K562 treated with DMSO at 1 percent for 4 hours (cell line): Measurements from ENCODE around the gene RGL2. TPM values are rescaled to one million over a fixed set of nuclear protein-coding genes. Genes with fewer than 3 reads are reported as not detected.

Source experiments
- total RNA-seq: library from RNA; unstranded; fragments of 300-600 nt; gene quantifications from 2 replicates; pipeline ENCODE4 v1.2.3, GENCODE V29; 2022; ENCODE audit not compliant: insufficient read depth

RGL2 gene
- 31.0 and 34.6 TPM in 2 replicates for total RNA-seq

DNA sequence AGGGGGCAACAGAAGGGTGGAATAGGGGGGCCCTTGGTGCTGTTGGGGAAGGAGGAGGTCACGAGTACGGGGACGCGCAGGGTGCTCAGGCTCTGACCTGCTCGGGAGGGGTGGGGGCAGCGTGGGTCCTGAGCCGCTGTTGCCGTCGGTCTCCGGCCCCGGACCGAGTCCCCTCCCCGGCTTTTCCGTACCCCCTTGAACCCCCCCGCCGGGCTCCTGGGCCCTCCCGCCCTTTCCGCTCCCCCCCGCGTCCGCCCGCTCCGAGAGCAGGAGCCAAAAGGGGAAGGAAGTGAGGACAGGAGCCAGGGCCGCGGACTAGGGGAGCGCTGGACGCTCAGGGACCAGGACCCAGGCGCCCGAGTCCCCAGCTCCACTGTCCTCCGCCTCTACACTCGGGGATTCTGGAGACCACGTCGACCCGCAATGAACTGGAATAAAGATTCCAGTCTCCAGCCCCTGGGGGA is at the start of gene RGL2:
TSS of gene RGL2 (minus strand) at position 170 of the 464 bp plus-strand sequence. CDS start 332 bp downstream, outside the sequence.

GRCh38 chr6:33317669-33318425 is 19.1 kb upstream of the RGL2 start, which contains the start of gene ZBTB22:
Gene ZBTB22 (minus strand): TSS chr6:33317744. CDS start chr6:33316916, 828 bp downstream.

DNA sequence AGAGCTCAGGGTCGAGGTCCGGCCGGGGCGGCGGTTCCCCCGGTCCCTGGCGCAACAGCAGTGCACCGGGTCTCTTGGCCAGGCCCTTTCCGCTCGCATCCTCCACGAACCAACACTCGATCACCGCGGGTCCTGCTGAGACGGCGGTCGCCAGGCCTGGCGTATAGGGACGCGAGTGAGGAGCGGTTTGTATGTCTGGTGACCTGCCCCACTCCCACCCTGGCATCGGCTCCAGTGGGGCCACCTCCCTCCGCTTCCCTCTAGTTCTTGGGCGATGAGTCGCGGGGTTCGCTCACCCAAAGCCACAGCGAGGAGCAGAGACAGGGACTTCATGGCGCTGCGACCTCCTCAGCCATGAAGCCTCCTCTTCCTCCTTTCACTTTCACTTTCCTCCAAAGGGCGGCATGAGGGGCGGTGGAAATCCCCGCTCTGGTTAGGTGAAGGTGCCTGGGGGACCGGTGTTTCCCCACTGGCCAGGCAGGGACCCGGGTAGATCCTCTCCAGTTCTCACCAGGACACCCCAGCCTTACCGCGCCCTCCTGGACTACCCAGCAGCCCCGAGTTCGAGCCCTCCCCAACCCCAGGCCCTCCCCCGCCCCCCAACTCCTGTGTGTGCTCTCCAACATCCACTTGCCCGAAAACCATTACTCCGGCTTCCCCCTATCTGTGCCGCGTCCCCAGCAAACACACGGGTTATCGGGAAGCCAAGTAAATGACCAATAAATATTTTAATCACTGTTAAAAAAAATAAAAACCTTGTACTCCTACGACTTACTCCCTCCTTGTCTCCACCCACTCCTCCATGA is 15.2 kb upstream of the RGL2 start, which contains the start of gene TAPBP:
TSS of gene TAPBP (minus strand) at position 370 of the 806 bp plus-strand sequence. CDS start at position 333, 37 bp downstream.

DNA sequence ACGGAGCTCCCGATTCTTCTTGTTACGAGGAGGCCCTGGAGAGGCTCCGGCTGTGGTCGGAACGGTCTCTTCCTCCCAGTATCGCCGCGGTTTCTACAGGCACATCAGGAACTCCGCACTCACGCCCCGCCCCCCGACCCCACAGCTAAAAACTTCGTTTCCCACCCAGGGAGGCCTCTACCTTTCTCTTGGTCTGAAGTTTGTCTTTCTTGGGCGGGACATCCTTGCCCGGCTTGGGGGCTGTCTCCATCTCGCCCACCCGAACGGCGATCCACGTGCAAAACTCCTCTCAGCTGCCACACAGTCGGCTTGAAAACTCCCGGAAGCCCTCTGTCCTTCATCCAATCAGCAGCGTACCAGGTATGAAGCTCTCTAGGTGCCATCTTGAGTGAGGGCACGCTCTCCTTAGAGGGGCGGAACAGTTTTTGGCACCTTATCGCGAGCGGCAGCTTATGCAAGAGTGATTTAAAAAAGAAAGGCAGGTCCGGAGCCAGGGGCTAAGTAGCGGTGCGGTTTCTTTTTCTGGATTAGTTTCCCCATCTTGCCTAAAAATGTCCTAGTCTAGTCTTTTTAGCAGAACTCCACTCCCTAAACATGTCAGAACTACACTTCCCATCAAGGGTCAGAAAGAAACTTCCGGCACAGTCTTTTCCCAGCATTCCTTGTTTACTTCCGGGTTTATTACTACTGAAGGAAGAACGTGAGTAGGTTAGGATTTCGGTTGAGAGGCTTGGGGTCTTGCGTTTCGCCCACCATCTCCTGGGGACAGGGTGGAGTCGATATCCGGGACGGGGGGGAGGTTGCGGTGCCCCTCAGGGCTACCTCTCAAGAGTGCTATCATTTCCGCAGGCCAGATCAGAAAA is 9.6 kb downstream of the RGL2 start, which contains the start of the genes PFDN6 and WDR46:
TSS of gene PFDN6 (plus strand) at position 681 of the 863 bp plus-strand sequence. CDS start 256 bp downstream, outside the sequence.
TSS of gene WDR46 (minus strand) at position 319 of the 863 bp plus-strand sequence. CDS start at position 250, 69 bp downstream.

DNA sequence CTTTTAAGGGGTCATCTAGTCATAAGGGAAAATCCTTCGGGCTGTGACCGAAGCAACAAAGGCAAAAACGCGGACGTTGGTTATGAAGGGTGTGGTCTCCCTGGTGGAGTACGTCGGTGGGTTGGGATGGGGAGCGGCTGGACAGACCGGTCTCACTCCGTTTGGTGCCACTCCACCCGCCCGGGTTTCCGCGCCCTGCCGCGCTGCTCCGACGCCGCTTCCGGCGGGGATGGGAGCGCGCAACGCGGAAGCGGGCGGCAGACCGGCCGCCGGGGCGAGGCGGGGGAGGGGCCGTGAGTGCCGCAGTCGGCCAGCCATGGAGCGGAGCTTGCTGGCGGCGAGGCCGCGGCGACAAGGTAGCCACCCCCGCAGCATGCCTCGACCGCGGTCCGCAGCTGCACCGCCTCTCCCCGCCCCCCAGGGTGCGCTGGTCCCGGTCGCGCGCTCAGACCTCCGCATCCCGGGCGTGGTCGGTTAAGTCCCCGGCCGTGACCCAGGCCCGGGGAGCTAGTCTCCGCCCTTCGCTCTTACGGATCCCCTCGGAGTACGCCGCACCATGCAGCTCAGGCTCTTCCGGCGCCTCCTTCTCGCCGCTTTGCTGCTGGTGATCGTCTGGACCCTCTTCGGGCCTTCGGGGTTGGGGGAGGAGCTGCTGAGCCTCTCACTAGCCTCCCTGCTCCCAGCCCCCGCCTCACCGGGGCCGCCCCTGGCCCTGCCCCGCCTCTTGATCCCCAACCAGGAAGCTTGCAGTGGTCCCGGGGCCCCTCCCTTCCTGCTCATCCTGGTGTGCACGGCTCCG is 21.7 kb downstream of the RGL2 start, which contains the start of gene B3GALT4:
TSS of gene B3GALT4 (plus strand) at position 260 of the 799 bp plus-strand sequence. CDS start at position 557, 297 bp downstream.

GRCh38 chr6:33271468-33272274 is 27.1 kb downstream of the RGL2 start, which contains the start of the genes RPS18 and VPS52:
Gene RPS18 (plus strand): TSS chr6:33272075. CDS start chr6:33272120, 45 bp downstream.
Gene VPS52 (minus strand): TSS chr6:33271876. CDS start chr6:33271675, 201 bp downstream.

Other genes with a start within 250 kb of the RGL2 start
- not detected in 2 replicates for gene HLA-DPA1, start 225.3 kb downstream of the RGL2 start, total RNA-seq
- not detected in 2 replicates for gene HLA-DPB1, start 223.0 kb downstream of the RGL2 start, total RNA-seq
- 0.17 and 0.19 TPM in 2 replicates for gene COL11A2, start 106.5 kb downstream of the RGL2 start, total RNA-seq
- 26.4 and 32.8 TPM in 2 replicates for gene RXRB, start 98.3 kb downstream of the RGL2 start, total RNA-seq
- gene SLC39A7, start 98.1 kb downstream of the RGL2 start, total RNA-seq = 148 and 178 TPM in 2 replicates
- 10.2 and 19.0 TPM in 2 replicates for gene HSD17B8, start 94.3 kb downstream of the RGL2 start, total RNA-seq
- 48.6 and 58.0 TPM in 2 replicates for gene RING1, start 90.4 kb downstream of the RGL2 start, total RNA-seq
- 25.9 and 40.7 TPM in 2 replicates for gene VPS52, start 27.1 kb downstream of the RGL2 start, total RNA-seq
- 12,597 and 13,607 TPM in 2 replicates for gene RPS18, start 26.9 kb downstream of the RGL2 start, total RNA-seq
- gene B3GALT4, start 21.8 kb downstream of the RGL2 start, total RNA-seq = 0.64 and 1.3 TPM in 2 replicates
- gene WDR46, start 9.7 kb downstream of the RGL2 start, total RNA-seq = 53.8 and 54.5 TPM in 2 replicates
- 155 and 182 TPM in 2 replicates for gene PFDN6, start 9.3 kb downstream of the RGL2 start, total RNA-seq
- 141 and 157 TPM in 2 replicates for gene TAPBP, start 15.1 kb upstream of the RGL2 start, total RNA-seq
- 6.4 and 8.1 TPM in 2 replicates for gene ZBTB22, start 18.8 kb upstream of the RGL2 start, total RNA-seq
- gene DAXX, start 24.0 kb upstream of the RGL2 start, total RNA-seq = 48.7 and 57.6 TPM in 2 replicates
- 83.0 and 95.7 TPM in 2 replicates for gene KIFC1, start 92.9 kb upstream of the RGL2 start, total RNA-seq
- 62.6 and 67.2 TPM in 2 replicates for gene PHF1, start 112.1 kb upstream of the RGL2 start, total RNA-seq
- gene CUTA, start 119.2 kb upstream of the RGL2 start, total RNA-seq = 395 and 427 TPM in 2 replicates
- 6.6 and 10.9 TPM in 2 replicates for gene SYNGAP1, start 121.1 kb upstream of the RGL2 start, total RNA-seq
- 10.4 and 11.8 TPM in 2 replicates for gene ZBTB9, start 155.6 kb upstream of the RGL2 start, total RNA-seq